DND-41 (cell line): Measurements from ENCODE around the gene THEM4.

ENCODE experiments used
- ATAC-seq: fragments of 200-7000 bp; cut with Tn5 transposase; 3 replicates; pipeline ENCODE4 v1.9.1; 2021; ENCODE audit warnings: low read depth; ENCODE audit not compliant: insufficient read depth
- DNase-seq: peaks from one replicate; pipeline ENCODE4 v3.0.0-alpha.2; 2020
- H2AFZ ChIP-seq: 2 replicates; pipeline ENCODE4 v1.6.0; 2012; ENCODE audit warnings: low read depth, low read length
- H3K27ac ChIP-seq: 2 replicates; pipeline ENCODE4 v1.5.1; 2012; ENCODE audit warnings: low read length, inconsistent platforms
- H3K27me3 ChIP-seq: fragments of 200-600 bp; sonication (generic); 2 replicates; pipeline ENCODE4 v1.6.0; 2012; ENCODE audit warnings: low read length, mild to moderate bottlenecking, inconsistent platforms; ENCODE audit not compliant: insufficient read depth, poor library complexity
- H3K36me3 ChIP-seq: 2 replicates; pipeline ENCODE4 v1.5.1; 2012; ENCODE audit warnings: low read length, inconsistent platforms; ENCODE audit not compliant: insufficient read depth
- H3K4me1 ChIP-seq: 2 replicates; pipeline ENCODE4 v1.5.1; 2012; ENCODE audit warnings: mild to moderate bottlenecking, low read length; ENCODE audit not compliant: insufficient read depth
- H3K4me2 ChIP-seq: 2 replicates; pipeline ENCODE4 v1.6.0; 2012; ENCODE audit warnings: mild to moderate bottlenecking, moderate library complexity, low read length, inconsistent platforms; ENCODE audit not compliant: insufficient read depth
- H3K4me3 ChIP-seq, 2 experiments: fragments of 200-600 bp in 1 of 2; shearing (Covaris generic) in 1 of 2; 2 replicates each; pipeline ENCODE4 v1.5.1; 2012 to 2016; ENCODE audit warnings: inconsistent platforms in 2 of 2, low read length in 2 of 2, mild to moderate bottlenecking in 2 of 2, low read depth in 1 of 2, moderate library complexity in 1 of 2
- H3K79me2 ChIP-seq: 2 replicates; pipeline ENCODE4 v1.6.0; 2012; ENCODE audit warnings: low read length, inconsistent platforms; ENCODE audit not compliant: insufficient read depth
- H3K9ac ChIP-seq: 2 replicates; pipeline ENCODE4 v1.6.0; 2012; ENCODE audit warnings: low read depth, mild to moderate bottlenecking, inconsistent platforms, low read length, moderate library complexity
- H3K9me3 ChIP-seq: 2 replicates; pipeline ENCODE4 v1.5.1; 2012; ENCODE audit warnings: low read length, moderate library complexity, mild to moderate bottlenecking, inconsistent platforms; ENCODE audit not compliant: insufficient read depth, severe bottlenecking
- H4K20me1 ChIP-seq: 2 replicates; pipeline ENCODE4 v1.6.0; 2012; ENCODE audit warnings: low read length; ENCODE audit not compliant: insufficient read depth
- EZH2 ChIP-seq: IDR thresholded peaks from 3 replicates; pipeline ENCODE4 v1.6.1; 2012; ENCODE audit warnings: borderline replicate concordance, low read depth, mild to moderate bottlenecking, moderate library complexity, low read length, inconsistent platforms; ENCODE audit not compliant: severe bottlenecking
- TF ChIP-seq, protein P1 (sequence below): IDR thresholded peaks from 2 replicates; pipeline ENCODE4 v1.5.1; 2012; ENCODE audit warnings: borderline replicate concordance, low read length, moderate library complexity, mild to moderate bottlenecking; ENCODE audit not compliant: poor library complexity, severe bottlenecking; ENCODE audit errors: extremely low read depth

THEM4 gene

DNA sequence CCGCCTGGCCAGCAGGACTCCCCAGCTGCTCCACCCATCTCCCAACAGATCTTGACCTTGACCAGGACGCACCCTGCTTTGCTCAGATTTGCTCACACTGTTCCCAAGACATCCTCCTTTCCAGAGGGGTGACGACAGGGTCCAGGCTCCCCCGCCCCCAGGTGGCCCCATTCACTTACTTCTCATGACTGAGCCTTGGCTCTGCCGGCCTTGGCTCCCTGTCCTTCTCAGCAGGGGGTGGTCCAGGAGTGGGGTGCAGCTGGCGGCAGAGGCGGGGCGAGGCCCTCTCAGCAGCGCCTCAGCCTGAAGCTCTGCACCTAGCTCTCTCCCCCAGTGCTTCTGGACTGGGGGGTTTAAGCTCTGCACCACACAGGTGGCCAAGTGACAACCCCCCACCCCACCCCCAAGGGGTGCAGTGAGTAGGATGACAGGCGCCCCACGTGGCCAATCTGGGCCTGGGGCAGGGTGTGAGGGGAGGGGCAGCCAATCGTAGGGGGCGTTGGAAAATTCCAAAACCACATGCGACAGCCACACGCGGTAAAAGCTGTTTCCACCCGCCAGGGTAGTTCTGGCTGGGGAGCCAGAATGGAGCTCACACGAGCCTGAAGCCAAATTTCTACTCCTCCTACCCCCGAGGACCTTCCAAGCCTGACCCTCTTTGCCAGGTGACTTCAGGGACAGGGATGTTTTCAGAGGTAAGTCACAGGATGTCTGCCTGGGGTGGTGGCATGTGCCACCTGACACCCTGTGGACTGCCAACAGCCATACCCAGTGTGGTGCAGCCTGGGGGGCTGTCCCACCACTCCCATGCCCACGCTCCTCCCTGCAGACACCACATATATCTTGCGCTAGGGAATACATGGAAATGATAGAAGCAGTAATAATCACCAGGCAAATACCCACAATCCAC is 83.3 kb downstream of the THEM4 start:
- ATAC-seq (peak; percentile 55), DNase-seq (peak; percentile 87)
- H3K27me3 ChIP-seq, result no peaks in the 10 kb centered on the region
- peak overlapping the region; percentile 46; the same call in 1 of the 2 replicates for H2AFZ ChIP-seq
- H3K27ac ChIP-seq, result peak overlapping the region; percentile 86
- H3K79me2 ChIP-seq, result peaks cover 33% of the 10 kb centered on the region
- H3K9ac ChIP-seq, result peak overlapping the region; percentile 58
- no peaks in the 10 kb centered on the region for H3K36me3 ChIP-seq
- TF ChIP-seq, protein P1, sequence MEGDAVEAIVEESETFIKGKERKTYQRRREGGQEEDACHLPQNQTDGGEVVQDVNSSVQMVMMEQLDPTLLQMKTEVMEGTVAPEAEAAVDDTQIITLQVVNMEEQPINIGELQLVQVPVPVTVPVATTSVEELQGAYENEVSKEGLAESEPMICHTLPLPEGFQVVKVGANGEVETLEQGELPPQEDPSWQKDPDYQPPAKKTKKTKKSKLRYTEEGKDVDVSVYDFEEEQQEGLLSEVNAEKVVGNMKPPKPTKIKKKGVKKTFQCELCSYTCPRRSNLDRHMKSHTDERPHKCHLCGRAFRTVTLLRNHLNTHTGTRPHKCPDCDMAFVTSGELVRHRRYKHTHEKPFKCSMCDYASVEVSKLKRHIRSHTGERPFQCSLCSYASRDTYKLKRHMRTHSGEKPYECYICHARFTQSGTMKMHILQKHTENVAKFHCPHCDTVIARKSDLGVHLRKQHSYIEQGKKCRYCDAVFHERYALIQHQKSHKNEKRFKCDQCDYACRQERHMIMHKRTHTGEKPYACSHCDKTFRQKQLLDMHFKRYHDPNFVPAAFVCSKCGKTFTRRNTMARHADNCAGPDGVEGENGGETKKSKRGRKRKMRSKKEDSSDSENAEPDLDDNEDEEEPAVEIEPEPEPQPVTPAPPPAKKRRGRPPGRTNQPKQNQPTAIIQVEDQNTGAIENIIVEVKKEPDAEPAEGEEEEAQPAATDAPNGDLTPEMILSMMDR, result peak; percentile 16
- no peak for TF ChIP-seq EZH2
- no peaks in the 10 kb centered on the region for H3K9me3 ChIP-seq
- H3K4me1 ChIP-seq, result peaks cover 100% of the 10 kb centered on the region
- H3K4me2 ChIP-seq, result peak overlapping the region; percentile 66
- no peaks in the 10 kb centered on the region for H4K20me1 ChIP-seq
- peak overlapping the region; percentile 7 to 56; a peak in 3 of 4 replicates for H3K4me3 ChIP-seq

- H3K4me2 ChIP-seq, result peak overlapping the region; percentile 66
- no peaks in the 10 kb centered on the region for H3K36me3 ChIP-seq
- peaks cover 100% of the 10 kb centered on the region for H3K4me1 ChIP-seq
- no peak for ATAC-seq
- peak overlapping the region; percentile 58 for H3K9ac ChIP-seq
- peaks cover 33% of the 10 kb centered on the region for H3K79me2 ChIP-seq
- no peak overlapping the region for H2AFZ ChIP-seq
- TF ChIP-seq, protein P1, result no peak
- no peak for TF ChIP-seq EZH2
- peak overlapping the region; percentile 86 for H3K27ac ChIP-seq
- peak overlapping the region in 1 of 2 experiments; percentile 56; a peak in 2 of 4 replicates for H3K4me3 ChIP-seq
- no peaks in the 10 kb centered on the region for H3K9me3 ChIP-seq
- H3K27me3 ChIP-seq, result no peaks in the 10 kb centered on the region
- DNase-seq, result peak; percentile 35
- no peaks in the 10 kb centered on the region for H4K20me1 ChIP-seq
Measured at GRCh38 chr1:151825204-151825603, 84.1 kb downstream of the THEM4 start.
